Measurements from ENCODE around the gene CDKN3. TPM values are rescaled to one million over a fixed set of nuclear protein-coding genes. Genes with fewer than 3 reads are reported as not detected.

The CDKN3 gene
- total RNA-seq, 1 experiment from 2014 or later, result 62.5 TPM

GRCh38 chr14:54385556-54385955 lies 11.3 kb upstream of the CDKN3 start (continued):
- TF ChIP-seq TCF7L2 (IDR thresholded peaks at IDR 0.05; ENCODE audit: borderline replicate concordance, extremely low read depth, insufficient read depth, insufficient read length), result no peak

DNA sequence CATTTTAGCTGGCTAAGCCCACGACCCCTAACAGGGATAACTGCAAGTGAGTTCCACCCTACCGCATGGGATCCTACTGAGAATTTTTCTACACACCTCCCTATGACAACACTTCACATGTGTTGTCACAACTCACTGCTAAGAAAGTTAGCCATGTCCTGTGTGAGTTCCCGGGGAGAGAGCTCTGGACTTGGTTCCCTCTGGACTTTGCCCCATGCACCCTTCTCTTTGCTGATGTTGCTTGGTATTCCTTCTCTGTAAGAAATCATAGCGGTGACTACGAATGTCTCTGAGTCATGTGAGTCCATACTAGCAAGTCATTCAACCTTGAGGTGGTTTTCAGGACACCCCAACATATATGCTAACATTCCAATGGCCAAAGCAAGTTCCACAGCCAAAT lies 9.5 kb upstream of the CDKN3 start:
- no peaks in the 10 kb centered on the region for H3K79me2 ChIP-seq (ENCODE audit: insufficient read depth, low read length)
- H3K36me3 ChIP-seq (ENCODE audit: control insufficient read depth in 1 of 2, insufficient read depth in 2 of 2, low read length in 2 of 2), result no peaks in the 10 kb centered on the region
- H3K27ac ChIP-seq (ENCODE audit: low read depth, low read length), result no peak overlapping the region
- DNase-seq (ENCODE audit: low read depth, low spot score), result no peak
- TF ChIP-seq SP1 (IDR thresholded peaks at IDR 0.05; ENCODE audit: low read depth) (no peak), POLR2AphosphoS5 (IDR thresholded peaks at IDR 0.05; ENCODE audit: low read depth, low read length) (no peak), SIN3A (IDR thresholded peaks at IDR 0.05; ENCODE audit: low read depth) (no peak), MAX (IDR thresholded peaks at IDR 0.05) (no peak), CTCF (IDR thresholded peaks at IDR 0.05 in 2 of 3, conservative IDR thresholded peaks at IDR 0.05 in 1 of 3; ENCODE audit: borderline replicate concordance in 1 of 3, insufficient read depth in 1 of 3, low read depth in 2 of 3, low read length in 2 of 3) (no peak), ZNF274 (IDR thresholded peaks at IDR 0.05; ENCODE audit: low read depth, low read length) (no peak), ELF1 (IDR thresholded peaks at IDR 0.05; ENCODE audit: borderline replicate concordance, low read depth) (no peak), EGR1 (IDR thresholded peaks at IDR 0.05; ENCODE audit: low read depth) (no peak), RAD21 (IDR thresholded peaks at IDR 0.05; ENCODE audit: low read depth) (no peak), SRF (IDR thresholded peaks at IDR 0.05; ENCODE audit: low read depth) (no peak), ZBTB33 (IDR thresholded peaks at IDR 0.05; ENCODE audit: extremely low read depth, insufficient replicate concordance, low read length) (no peak)
- H4K20me1 ChIP-seq (ENCODE audit: insufficient read depth), result no peaks in the 10 kb centered on the region
- no peak overlapping the region for H3K9ac ChIP-seq (ENCODE audit: low read length)
- ChIA-PET POLR2A (interaction anchor here (0.8 kb wide), 1 partner anchor 10 kb away, joined by 3 read pairs; the partner anchor contains the start of gene CDKN3), RAD21 (ENCODE audit: low non-redundant PET in 1 of 2, low total read pairs in 2 of 2, uncharacterized antibody in 2 of 2, unreplicated experiment in 2 of 2) (no interaction called here), CTCF (no interaction called here)
- no peaks in the 10 kb centered on the region for H3K27me3 ChIP-seq (ENCODE audit: insufficient read depth, low read length)
- H3K9me3 ChIP-seq (ENCODE audit: control insufficient read depth in 1 of 2, insufficient read depth in 1 of 2, low read depth in 1 of 2, low read length in 2 of 2), result no peaks in the 10 kb centered on the region
- H3K9me2 ChIP-seq (ENCODE audit: insufficient read depth), result no peaks in the 10 kb centered on the region
- no peak for ATAC-seq
- no peak overlapping the region for H2AFZ ChIP-seq (ENCODE audit: low read depth, low read length, poor library complexity, severe bottlenecking)
- H3K4me3 ChIP-seq (replicated peaks in 1 of 2; ENCODE audit: low read depth in 1 of 2, low read length in 2 of 2), result no peak overlapping the region
- intact Hi-C loops (cut with micrococcal nuclease), result no loop called here
- H3K4me2 ChIP-seq (ENCODE audit: low read length), result no peak overlapping the region
- no peaks in the 10 kb centered on the region for H3K4me1 ChIP-seq (ENCODE audit: control insufficient read depth in 1 of 2, insufficient read depth in 2 of 2, low read length in 2 of 2)
- BruUV-seq (replicated peaks), result no TSS peak
